Measurements from ENCODE around the gene PARD6A.
"Not testable (repeated sequence)": the region's sequence is repeated elsewhere in the genome, so short reads cannot be mapped to it uniquely, and the experiment has no call there.

Gene PARD6A

DNA sequence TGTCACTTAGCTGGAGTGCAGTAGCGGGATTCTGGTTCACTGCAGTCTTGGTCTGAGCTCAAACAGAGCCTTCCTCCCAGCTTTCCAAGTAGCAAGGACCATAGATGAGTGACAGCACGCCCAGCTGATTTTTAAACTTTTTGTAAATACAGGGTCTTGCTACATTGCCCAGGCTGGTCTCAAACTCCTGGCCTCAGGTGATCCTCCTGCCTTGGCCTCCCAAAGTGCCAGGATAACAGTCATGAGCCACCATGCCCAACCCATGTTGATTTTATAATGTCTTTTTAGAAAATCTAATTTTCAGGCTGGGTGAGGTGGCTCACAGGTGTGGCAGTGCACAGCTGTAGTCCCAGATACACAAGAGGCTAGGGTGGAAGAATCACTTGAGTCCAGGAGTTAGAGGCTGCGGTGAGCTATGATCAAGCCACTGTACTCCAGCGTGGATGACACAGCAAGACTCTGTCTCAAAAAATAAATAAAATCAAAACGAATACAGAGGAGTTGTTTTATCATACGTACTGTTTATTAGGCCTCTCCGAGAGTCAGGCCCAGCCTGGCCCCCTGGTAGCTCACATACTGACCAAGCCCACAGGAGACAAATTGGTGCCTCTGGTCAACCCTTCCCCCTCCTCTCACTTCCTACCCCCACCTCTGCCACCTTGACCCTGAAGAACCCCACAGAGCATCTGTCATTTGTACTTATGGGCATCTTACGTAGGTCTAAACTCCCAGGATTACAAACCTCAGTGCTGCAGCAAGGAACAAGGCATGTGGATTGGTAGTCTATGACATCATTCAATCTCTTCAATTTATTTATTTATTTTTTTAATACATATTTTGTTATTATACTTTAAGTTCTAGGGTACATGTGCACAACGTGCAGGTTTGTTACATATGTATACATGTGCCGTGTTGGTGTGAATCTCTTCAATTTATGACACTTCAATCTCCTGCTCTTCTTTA lies 19.5 kb downstream of the PARD6A start:
- ATAC-seq (ENCODE audit: low read depth): no peak
- H3K27me3 ChIP-seq (ENCODE audit: insufficient read depth, poor library complexity, severe bottlenecking): no peaks in the 10 kb centered on the region
- no peaks in the 10 kb centered on the region for H3K9me3 ChIP-seq (ENCODE audit: severe bottlenecking)
- no peak for DNase-seq (ENCODE audit: low spot score)
- TF ChIP-seq, protein P1, sequence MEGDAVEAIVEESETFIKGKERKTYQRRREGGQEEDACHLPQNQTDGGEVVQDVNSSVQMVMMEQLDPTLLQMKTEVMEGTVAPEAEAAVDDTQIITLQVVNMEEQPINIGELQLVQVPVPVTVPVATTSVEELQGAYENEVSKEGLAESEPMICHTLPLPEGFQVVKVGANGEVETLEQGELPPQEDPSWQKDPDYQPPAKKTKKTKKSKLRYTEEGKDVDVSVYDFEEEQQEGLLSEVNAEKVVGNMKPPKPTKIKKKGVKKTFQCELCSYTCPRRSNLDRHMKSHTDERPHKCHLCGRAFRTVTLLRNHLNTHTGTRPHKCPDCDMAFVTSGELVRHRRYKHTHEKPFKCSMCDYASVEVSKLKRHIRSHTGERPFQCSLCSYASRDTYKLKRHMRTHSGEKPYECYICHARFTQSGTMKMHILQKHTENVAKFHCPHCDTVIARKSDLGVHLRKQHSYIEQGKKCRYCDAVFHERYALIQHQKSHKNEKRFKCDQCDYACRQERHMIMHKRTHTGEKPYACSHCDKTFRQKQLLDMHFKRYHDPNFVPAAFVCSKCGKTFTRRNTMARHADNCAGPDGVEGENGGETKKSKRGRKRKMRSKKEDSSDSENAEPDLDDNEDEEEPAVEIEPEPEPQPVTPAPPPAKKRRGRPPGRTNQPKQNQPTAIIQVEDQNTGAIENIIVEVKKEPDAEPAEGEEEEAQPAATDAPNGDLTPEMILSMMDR (IDR thresholded peaks at IDR 0.05; ENCODE audit: poor library complexity, severe bottlenecking): no peak
- H3K4me1 ChIP-seq (ENCODE audit: insufficient read depth, poor library complexity, severe bottlenecking): peaks cover 5% of the 10 kb centered on the region
- H3K36me3 ChIP-seq (ENCODE audit: low read depth): peaks cover 13% of the 10 kb centered on the region
- no peak overlapping the region for H3K4me3 ChIP-seq (ENCODE audit: severe bottlenecking)
- H3K27ac ChIP-seq (ENCODE audit: poor library complexity, severe bottlenecking): no peak overlapping the region

DNA sequence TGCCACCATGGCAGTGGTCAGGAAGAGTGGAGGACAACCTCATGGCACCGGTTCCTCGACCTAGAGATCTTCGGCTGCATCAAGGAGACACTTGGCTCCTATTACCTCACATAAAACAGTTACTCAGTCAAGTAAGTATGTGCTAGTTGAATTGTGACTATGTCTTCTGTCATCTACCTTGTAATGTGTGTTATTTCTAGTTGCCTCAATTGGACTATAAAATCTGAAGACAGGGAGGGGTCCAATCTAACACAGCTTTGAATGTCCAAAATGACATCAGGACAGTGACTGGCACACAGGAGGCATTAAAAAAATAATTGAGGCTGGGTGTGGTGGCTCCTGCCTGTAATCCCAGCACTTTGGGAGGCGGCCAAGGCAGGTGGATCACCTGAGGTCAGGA lies 23.0 kb downstream of the PARD6A start:
- TF ChIP-seq, protein P1 (IDR thresholded peaks at IDR 0.05; ENCODE audit: poor library complexity, severe bottlenecking): no peak
- Histone ChIP-seq H3K4me3 (ENCODE audit: severe bottlenecking) (no peak overlapping the region), H3K27ac (ENCODE audit: poor library complexity, severe bottlenecking) (no peak overlapping the region), H3K27me3 (ENCODE audit: insufficient read depth, poor library complexity, severe bottlenecking) (no peaks in the 10 kb centered on the region), H3K9me3 (ENCODE audit: severe bottlenecking) (no peaks in the 10 kb centered on the region), H3K4me1 (ENCODE audit: insufficient read depth, poor library complexity, severe bottlenecking) (no peaks in the 10 kb centered on the region), H3K36me3 (ENCODE audit: low read depth) (peaks cover 13% of the 10 kb centered on the region)
- DNase-seq (ENCODE audit: low spot score) (no peak), ATAC-seq (ENCODE audit: low read depth) (no peak)

DNA sequence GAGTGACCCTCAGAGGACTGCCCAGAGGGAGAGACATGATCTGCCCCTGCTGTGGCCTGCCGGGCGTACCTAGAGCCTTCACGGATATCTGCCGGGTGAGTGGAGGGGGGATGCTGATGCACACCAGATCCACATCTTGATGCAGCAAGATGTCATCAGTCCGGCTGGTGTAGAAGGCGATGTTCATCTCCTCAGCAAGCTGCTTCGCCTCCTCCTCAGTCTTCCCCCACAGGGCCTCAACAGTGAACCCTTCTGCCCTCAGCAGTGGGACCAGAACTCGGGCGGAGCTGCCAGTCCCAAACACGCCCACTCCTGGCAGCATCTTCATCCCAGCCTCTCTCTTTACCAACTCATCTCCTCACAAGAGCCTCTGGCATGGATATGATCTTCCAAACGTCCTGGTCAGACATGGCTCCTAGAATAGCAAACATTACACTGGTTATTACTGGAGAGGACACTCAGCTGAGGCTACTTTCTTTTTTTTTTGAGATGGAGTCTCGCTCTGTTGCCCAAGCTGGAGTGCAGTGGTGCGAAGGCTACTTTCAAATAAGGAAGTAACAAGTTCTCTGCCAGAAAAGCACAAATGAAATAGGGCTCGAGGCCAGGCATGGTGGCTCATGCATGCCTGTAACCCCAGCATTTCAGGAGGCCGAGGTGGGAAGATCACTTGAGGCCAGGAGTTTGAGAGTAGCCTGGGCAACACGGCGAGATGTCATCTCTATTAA lies 24.8 kb downstream of the PARD6A start:
- no peak for DNase-seq (ENCODE audit: low spot score)
- Histone ChIP-seq H3K27ac (ENCODE audit: poor library complexity, severe bottlenecking) (no peak overlapping the region), H3K4me3 (ENCODE audit: severe bottlenecking) (no peak overlapping the region), H3K9me3 (ENCODE audit: severe bottlenecking) (no peaks in the 10 kb centered on the region), H3K27me3 (ENCODE audit: insufficient read depth, poor library complexity, severe bottlenecking) (no peaks in the 10 kb centered on the region), H3K4me1 (ENCODE audit: insufficient read depth, poor library complexity, severe bottlenecking) (no peaks in the 10 kb centered on the region), H3K36me3 (ENCODE audit: low read depth) (peaks cover 13% of the 10 kb centered on the region)
- TF ChIP-seq, protein P1 (IDR thresholded peaks at IDR 0.05; ENCODE audit: poor library complexity, severe bottlenecking): no peak
- ATAC-seq (ENCODE audit: low read depth): no peak

DNA sequence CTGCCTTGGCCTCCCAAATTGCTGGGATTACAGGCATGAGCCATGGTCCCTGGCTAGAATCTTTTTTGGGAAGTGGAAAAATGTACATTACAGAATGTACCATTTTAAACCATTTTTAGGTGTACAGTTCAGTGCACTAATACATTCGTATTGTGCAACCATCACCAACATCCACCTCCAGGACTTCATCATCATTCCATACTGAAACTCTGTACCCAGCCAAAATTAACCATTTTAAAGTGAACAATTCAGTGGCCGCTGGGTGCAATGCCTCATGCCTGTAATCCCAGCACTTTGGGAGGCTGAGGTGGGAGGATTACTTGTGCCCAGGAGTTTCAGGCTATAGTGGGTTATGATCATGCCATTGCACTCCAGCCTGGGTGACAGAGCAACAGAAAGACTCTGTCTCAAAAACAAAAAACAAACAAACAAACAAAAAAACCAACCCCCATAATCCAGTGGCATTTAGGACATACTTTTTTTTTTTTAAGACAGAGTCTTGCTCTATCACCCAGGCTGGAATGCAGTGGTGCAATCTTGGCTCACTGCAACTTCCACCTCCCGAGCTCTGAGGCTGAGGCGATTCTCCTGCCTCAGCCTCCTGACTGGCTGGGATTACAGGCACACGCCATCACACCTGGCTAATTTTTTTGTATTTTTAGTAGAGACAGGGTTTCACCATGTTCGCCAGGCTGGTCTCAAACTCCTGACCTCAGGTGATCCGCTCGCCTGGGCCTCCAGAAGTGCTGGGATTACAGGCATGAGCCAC lies 32.9 kb downstream of the PARD6A start:
- H3K27ac ChIP-seq (ENCODE audit: poor library complexity, severe bottlenecking); H3K9me3 ChIP-seq (ENCODE audit: severe bottlenecking); H3K4me1 ChIP-seq (ENCODE audit: insufficient read depth, poor library complexity, severe bottlenecking); H3K4me3 ChIP-seq (ENCODE audit: severe bottlenecking); H3K27me3 ChIP-seq (ENCODE audit: insufficient read depth, poor library complexity, severe bottlenecking); ATAC-seq (ENCODE audit: low read depth); H3K36me3 ChIP-seq (ENCODE audit: low read depth); DNase-seq (ENCODE audit: low spot score): not testable (repeated sequence)

DNA sequence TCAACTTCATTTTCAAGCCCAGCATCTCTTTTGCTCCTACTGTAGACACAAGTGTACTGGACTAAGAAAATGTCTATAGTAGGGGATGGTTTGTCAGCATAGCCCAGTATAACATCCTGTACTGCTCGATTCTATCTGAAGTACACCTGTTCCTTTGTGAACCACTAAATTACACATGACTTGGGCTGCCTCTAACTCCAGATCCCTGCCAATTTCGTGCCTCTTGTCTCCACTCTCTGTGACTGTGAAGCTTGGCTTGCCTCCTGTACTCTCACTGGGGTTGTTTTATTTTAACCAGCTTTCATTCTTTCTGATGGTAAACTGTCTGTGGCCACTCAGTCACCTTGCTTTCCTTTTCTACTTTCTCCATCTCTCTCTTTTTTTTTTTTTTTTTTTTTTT lies 33.9 kb downstream of the PARD6A start:
- Histone ChIP-seq H3K4me1 (ENCODE audit: insufficient read depth, poor library complexity, severe bottlenecking) (peaks cover 4% of the 10 kb centered on the region), H3K27me3 (ENCODE audit: insufficient read depth, poor library complexity, severe bottlenecking) (no peaks in the 10 kb centered on the region), H3K9me3 (ENCODE audit: severe bottlenecking) (no peaks in the 10 kb centered on the region), H3K27ac (ENCODE audit: poor library complexity, severe bottlenecking) (no peak overlapping the region), H3K4me3 (ENCODE audit: severe bottlenecking) (no peak overlapping the region), H3K36me3 (ENCODE audit: low read depth) (peaks cover 9% of the 10 kb centered on the region)
- no peak for ATAC-seq (ENCODE audit: low read depth)
- TF ChIP-seq, protein P1 (IDR thresholded peaks at IDR 0.05; ENCODE audit: poor library complexity, severe bottlenecking): no peak
- DNase-seq (ENCODE audit: low spot score): no peak
